Motor neuron (in vitro differentiated cells): ENCODE data around the gene TMEM132D. TPM values are rescaled to one million over a fixed set of nuclear protein-coding genes. Genes with fewer than 3 reads are reported as not detected.

Experiments
- ATAC-seq, 8 experiments: fragments of 200-7000 bp; cut with Tn5 transposase; replicated peaks in 6 of 8; 2 replicates each; pipeline ENCODE4 v1.8.0; 2021; ENCODE audit warnings: mild to moderate bottlenecking in 8 of 8, moderate library complexity in 8 of 8
- H3K27ac ChIP-seq, 2 donors: fragments of 250-450 bp; sonication (Bioruptor Pico); 2 replicates each; pipeline ENCODE4 v1.9.0; 2021; ENCODE audit warnings: antibody characterized with exemption in 2 of 2, mild to moderate bottlenecking in 2 of 2, moderate library complexity in 1 of 2
- H3K4me1 ChIP-seq, 2 donors: fragments of 250-450 bp; sonication (Bioruptor Pico); replicated peaks in 1 of 2; 2 replicates each; pipeline ENCODE4 v1.6.1; 2021; ENCODE audit warnings: antibody characterized with exemption in 2 of 2, mild to moderate bottlenecking in 2 of 2, moderate library complexity in 1 of 2
- H3K4me3 ChIP-seq, 5 donors: fragments of 250-450 bp; sonication (Bioruptor Pico); 2 replicates each; pipeline ENCODE4 v1.9.0; 2021; ENCODE audit warnings: antibody characterized with exemption in 5 of 5, mild to moderate bottlenecking in 5 of 5, moderate library complexity in 4 of 5
- WGBS, 10 experiments: fragments of 450-650 bp; shearing (Covaris generic); methylation state at CpG; one replicate each; pipeline ENCODE4 v1.0.0; 2022; 5-methylcytosine and 5-hydroxymethylcytosine counted together
- in situ Hi-C, 9 experiments: fragments of 400-800 bp; cut with MboI; loops; one replicate each; pipeline ENCODE4 v1.15.0; 2021; ENCODE audit warnings: low sequenced_read_pairs in 9 of 9, low pct_unique_long_range_greater_than_20kb in 2 of 9; ENCODE audit not compliant: unreplicated experiment in 9 of 9
- total RNA-seq, 8 experiments: library from RNA; unstranded; fragments of 300-600 nt; gene quantifications; 2 replicates each; pipeline versions ENCODE4 v1.2.3 to v1.2.4, GENCODE V29; 2022

The TMEM132D gene
- total RNA-seq, 8 experiments from 2014 or later, result 0.17 to 5.7 (median 1.5) TPM; not detected in 1

DNA sequence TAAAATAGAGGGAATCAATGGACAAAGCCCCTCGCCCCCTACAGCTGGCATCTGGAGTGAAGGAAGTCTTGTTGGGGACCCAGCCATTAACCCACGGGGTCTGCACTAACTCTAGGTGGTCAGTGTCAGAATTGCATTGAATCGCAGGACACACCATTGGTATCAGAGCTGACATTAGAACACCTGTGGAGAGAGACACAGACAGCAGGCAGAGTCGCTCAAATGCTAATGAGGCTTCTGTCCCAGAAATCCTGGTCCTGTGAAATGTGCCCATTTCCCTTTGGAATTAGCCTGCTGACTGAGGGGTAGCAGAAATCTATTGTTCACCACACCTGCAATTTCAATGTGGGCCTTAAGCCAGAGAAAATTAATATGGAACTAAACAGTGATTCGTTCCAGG lies 33.0 kb downstream of the TMEM132D start:
- WGBS, 10 experiments, result 5 to 90% (median 50%) methylated on average over 1 to 4 of the region's 5 CpGs; no CpG with 5 or more reads in 1 of the 10 experiments
- no peaks in the 10 kb centered on the region for H3K4me1 ChIP-seq
- no peak overlapping the region for H3K4me3 ChIP-seq
- in situ Hi-C loops, result no loop called here
- H3K27ac ChIP-seq, result no peak overlapping the region
- no peak for ATAC-seq

DNA sequence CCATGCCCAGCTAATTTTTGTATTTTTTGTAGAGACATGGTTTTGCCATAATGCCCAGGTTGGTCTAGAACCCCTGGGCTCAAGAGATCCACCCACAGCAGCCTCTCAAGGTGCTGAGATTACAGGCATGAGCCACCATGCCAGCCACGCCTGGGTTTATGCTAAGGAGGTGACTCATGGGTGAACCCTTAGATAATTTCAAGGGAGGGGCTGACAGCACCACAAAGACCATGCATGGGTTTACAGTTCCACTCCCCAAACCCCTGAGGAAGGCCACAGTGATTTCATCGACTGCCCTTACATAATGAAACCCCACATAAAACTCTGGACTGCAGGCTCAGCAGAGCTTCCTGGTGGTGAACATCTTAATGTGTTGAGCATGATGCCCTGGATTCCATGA lies 33.7 kb downstream of the TMEM132D start:
- WGBS, 10 experiments, result 20 to 80% (median 40%) methylated on average over 1 of the region's 2 CpGs; no CpG with 5 or more reads in 5 of the 10 experiments
- ATAC-seq, result peak in 3 of 8 experiments; percentile 61 to 81 (median 77)
- no peak overlapping the region for H3K4me3 ChIP-seq

DNA sequence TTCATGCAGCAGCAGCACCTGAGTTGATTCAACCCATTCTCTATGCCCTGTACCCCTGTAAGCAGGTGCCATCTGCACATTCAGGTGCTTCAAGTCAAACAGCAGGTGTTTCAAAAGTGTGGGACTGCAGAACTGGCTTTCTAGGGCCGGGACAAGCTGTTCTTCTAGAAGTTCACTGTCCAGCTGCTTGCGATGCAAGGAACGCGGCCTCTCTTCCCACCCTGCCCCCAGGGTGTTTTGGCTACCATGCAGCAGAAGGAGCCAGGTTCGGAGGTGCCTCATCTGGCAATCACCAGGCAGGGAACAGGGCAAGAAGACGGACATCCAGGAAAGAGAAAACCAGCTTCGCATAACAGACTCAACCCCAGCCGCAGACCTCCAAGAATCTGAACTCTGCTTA lies 35.2 kb downstream of the TMEM132D start:
- no peak overlapping the region for H3K27ac ChIP-seq
- no peak overlapping the region for H3K4me3 ChIP-seq
- H3K4me1 ChIP-seq, result no peaks in the 10 kb centered on the region
- ATAC-seq, result peak in 3 of 8 experiments; percentile 13 to 67 (median 38)
- in situ Hi-C loops, result no loop called here
- 0 to 75% (median 26%) methylated on average over 1 to 7 of the region's 8 CpGs; no CpG with 5 or more reads in 2 of the 10 experiments for WGBS, 10 experiments

More for the DNA sequence above, 33.7 kb downstream of the TMEM132D start:
- H3K4me1 ChIP-seq, result no peaks in the 10 kb centered on the region
- H3K27ac ChIP-seq, result no peak overlapping the region
- in situ Hi-C loops, result no loop called here

DNA sequence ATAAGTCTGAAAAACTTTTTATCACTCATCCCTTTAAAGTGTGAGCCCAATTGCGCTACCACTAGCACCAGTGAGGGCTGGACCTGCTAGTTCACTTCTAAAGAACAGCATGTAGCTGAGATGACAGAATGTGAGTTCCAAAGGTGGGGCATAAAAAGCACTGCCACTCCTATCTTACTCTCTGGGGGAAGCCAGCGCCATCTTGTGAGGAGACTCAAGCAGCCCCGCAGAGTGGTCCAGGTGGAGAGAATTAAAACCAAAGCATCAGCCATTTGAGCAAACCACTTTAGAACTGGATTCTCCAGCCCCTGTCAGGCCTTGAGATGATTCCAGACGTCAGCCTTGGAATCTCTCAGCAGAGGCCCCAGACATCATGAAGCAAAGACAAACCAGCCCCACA lies 39.9 kb downstream of the TMEM132D start:
- Histone ChIP-seq H3K4me1 (no peaks in the 10 kb centered on the region), H3K27ac (no peak overlapping the region), H3K4me3 (no peak overlapping the region)
- WGBS, 10 experiments, result 17 to 88% (median 80%) methylated on average over 1 to 4 of the region's 4 CpGs; no CpG with 5 or more reads in 4 of the 10 experiments
- ATAC-seq, result no peak
- in situ Hi-C loops, result no loop called here

DNA sequence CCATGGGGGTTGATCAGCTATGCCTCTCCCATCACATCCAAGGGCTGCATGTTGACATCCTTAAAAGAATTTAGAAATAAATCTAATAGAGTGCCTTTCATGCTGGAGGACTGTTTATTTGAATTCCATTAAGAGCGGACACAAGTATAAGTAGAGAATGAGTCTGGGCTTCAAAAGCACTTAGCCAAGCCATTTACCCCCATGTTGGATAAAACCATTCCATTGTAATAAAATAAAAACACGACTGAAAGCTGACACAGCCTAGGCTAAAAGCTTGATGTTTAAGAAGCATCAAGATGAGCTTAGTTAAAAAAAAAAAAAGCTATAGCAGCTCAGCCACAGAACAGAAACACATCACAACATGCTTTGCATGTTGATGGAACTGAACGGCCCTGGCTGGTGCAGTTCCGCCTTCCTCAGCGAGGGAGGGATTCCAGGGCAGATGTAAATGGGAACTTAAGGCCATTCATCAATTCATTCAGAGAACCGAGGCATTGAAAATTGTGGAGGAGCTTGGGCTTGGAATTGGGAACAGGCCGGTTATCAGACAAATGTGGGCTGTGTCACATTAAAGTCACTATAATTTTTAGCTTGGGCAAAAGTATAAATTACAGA lies 41.2 kb downstream of the TMEM132D start:
- 0 to 67% (median 27%) methylated on average over 1 to 7 of the region's 7 CpGs; no CpG with 5 or more reads in 1 of the 10 experiments for WGBS, 10 experiments
- no peaks in the 10 kb centered on the region for H3K4me1 ChIP-seq
- no peak overlapping the region for H3K4me3 ChIP-seq
- peak in 4 of 8 experiments; percentile 55 to 92 (median 85) for ATAC-seq
- in situ Hi-C loops, result no loop called here
- no peak overlapping the region for H3K27ac ChIP-seq

DNA sequence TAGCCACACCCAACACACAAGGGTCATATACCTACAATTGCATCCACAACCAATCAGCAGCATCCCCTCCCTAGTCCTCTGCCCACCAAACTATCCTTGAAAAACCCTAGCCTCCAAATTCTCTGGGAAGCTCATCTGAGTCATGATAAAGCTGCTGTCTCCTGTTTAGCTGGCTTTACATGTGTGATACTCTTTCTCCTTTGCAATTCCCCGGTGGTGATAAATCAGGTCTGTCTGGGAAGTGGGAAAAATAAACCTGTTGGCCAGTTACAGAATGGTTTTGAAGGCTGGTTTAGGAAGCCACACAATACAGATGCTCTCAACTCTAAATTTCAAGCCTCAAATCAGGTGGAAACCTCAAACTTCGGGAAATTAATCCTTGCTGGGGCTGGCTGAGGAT lies 41.9 kb downstream of the TMEM132D start:
- Histone ChIP-seq H3K4me3 (no peak overlapping the region), H3K4me1 (no peaks in the 10 kb centered on the region), H3K27ac (no peak overlapping the region)
- 0 to 100% (median 4%) methylated on average over 1 to 2 of the region's 2 CpGs; no CpG with 5 or more reads in 2 of the 10 experiments for WGBS, 10 experiments
- peak in 4 of 8 experiments; percentile 8 to 40 (median 15) for ATAC-seq
- in situ Hi-C loops, result no loop called here

DNA sequence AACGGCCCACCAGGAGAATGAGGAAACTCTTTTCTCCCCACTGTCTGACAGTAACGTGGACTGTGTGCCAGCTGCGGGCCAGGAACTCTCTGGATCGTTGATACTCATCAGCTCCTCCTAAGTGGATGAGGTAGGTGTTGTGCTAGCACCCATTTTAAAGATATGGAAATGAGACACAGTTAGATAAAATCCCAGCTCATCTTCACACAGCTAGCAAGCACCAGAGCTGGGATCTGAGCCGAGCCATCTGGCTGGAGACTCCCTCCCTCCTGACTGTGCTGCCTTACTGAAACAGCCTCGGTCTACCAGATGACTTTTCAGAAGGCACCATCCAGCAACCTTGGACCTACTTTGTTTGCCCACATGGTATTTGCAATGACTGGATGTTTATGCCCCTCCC lies 49.2 kb downstream of the TMEM132D start:
- Histone ChIP-seq H3K4me3 (no peak overlapping the region), H3K27ac (no peak overlapping the region), H3K4me1 (no peaks in the 10 kb centered on the region)
- 0 to 92% (median 28%) methylated on average over 1 to 5 of the region's 6 CpGs; no CpG with 5 or more reads in 2 of the 10 experiments for WGBS, 10 experiments
- peak in 3 of 8 experiments; percentile 17 to 58 (median 47) for ATAC-seq
- in situ Hi-C loops, result no loop called here

DNA sequence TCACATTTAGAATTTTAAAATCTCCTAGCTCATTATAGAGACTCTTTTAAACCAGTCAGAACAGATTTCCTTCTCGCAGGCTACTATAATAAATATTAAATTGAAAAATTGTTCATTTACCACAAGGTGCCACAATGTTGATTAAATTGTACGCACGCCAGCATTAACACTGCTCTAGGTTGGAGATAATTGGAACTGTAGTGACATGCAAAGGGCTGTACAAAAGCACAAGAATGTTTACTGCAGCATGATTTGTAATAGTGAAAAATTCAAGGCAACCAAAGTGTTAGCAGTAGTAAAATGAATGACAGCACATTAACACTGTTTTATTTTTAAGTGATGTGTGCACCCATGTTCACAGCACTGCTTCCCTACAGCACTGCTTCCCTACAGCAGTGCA lies 52.5 kb downstream of the TMEM132D start:
- Histone ChIP-seq H3K27ac (no peak overlapping the region), H3K4me3 (no peak overlapping the region), H3K4me1 (no peaks in the 10 kb centered on the region)
- ATAC-seq, result no peak
- 7 to 95% (median 49%) methylated on average over 1 to 3 of the region's 3 CpGs; no CpG with 5 or more reads in 1 of the 10 experiments for WGBS, 10 experiments
- in situ Hi-C loops, result no loop called here

DNA sequence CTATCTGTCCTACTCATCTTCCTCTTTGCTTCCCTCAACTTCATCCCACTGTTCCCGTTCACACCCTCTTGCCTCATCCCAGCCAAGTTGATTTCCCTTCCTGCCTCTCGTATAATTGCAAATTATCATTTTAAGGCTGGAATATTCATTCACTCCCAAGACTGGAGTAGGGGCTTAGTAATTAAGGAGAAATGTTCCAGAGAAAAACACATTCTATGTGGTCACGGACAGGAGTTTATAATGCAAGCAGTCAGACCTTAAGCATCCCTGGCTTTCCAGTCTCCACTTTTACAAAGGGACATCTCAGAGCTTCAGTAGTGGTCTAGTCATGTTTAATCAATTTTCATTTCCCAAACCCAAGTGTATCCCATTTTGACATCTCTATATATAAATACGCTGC lies 54.9 kb downstream of the TMEM132D start:
- Histone ChIP-seq H3K27ac (no peak overlapping the region), H3K4me1 (no peaks in the 10 kb centered on the region), H3K4me3 (no peak overlapping the region)
- ATAC-seq, result peak in 2 of 8 experiments; percentile 18 to 25
- in situ Hi-C loops, result no loop called here
- 0 to 83% (median 33%) methylated on average over 1 to 4 of the region's 4 CpGs for WGBS, 10 experiments

DNA sequence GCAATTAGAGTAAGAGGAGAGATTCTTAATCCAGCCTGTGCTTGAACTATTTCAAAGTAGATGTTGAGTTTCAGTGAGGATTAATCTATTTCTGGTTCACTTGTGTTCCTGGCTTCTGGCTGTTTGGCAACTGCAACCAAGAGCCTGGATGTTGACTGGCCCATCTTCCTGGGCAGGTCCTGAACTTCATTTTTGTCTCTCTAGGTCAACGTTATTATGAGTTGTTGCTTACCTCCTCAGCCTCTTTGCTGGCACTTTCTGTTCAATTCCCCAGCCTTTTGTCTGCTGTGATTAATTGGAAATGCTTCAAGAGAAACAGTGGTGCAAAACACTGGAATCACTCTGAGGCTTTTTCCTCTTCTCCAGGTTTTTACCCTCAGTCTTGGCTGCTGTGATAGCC lies 56.8 kb downstream of the TMEM132D start:
- in situ Hi-C loops, result no loop called here
- Histone ChIP-seq H3K4me3 (no peak overlapping the region), H3K4me1 (no peaks in the 10 kb centered on the region), H3K27ac (no peak overlapping the region)
- 27 to 88% (median 33%) methylated on average over 1 of the region's 1 CpG; no CpG with 5 or more reads in 7 of the 10 experiments for WGBS, 10 experiments
- ATAC-seq, result no peak

DNA sequence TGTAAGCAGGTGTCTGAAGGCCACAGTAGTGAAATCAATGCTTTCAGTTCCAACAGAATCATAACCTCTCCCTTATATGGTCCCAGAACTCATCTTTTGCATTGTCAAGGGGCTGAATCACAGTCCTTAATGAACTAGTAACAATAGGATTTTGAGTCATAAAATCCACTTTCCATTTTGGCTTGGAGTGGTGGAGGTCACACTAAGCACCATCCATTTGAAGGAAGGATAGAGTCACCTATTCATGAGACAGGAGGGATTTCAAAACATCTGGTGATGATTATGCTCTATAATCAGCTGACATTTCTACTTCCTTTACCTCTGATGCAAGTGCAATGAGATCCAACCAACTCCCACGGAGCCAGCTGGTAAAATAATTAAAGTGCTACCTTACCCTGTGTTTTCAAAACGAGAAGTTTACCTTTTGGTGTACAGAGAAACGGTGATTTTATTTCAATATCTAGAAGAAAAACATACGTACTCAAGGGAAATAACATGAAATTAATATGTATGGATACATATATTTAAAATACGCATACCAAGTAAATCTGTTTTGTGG lies 59.1 kb downstream of the TMEM132D start:
- Histone ChIP-seq H3K27ac (no peak overlapping the region), H3K4me1 (no peaks in the 10 kb centered on the region), H3K4me3 (no peak overlapping the region)
- peak in 2 of 8 experiments; percentile 67 to 70 for ATAC-seq
- 0 to 95% (median 22%) methylated on average over 1 to 5 of the region's 5 CpGs for WGBS, 10 experiments
- in situ Hi-C loops, result no loop called here

DNA sequence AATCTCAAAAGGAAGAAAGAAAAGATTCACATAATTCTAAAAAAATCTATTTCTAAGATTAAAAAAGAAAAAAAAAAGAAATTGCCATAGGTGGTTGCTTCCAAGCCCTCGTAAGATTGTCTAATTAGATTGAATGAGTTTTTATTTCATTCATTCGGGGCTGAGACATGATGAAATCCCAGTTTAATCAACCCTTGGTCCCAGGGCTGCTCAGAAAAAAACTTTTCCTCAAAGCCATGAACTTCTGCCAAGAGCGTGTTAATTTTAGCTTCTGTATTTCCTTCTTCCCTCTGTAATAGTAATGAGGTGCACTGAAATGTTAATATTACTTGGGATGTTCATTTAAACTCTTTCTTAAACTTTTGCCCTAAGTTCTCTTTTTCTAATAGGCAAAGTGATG lies 62.6 kb downstream of the TMEM132D start:
- H3K27ac ChIP-seq, result no peak overlapping the region
- no peak overlapping the region for H3K4me3 ChIP-seq
- 0 to 92% (median 40%) methylated on average over 1 to 3 of the region's 3 CpGs; no CpG with 5 or more reads in 1 of the 10 experiments for WGBS, 10 experiments
- in situ Hi-C loops, result no loop called here
- no peaks in the 10 kb centered on the region for H3K4me1 ChIP-seq
- ATAC-seq, result no peak

DNA sequence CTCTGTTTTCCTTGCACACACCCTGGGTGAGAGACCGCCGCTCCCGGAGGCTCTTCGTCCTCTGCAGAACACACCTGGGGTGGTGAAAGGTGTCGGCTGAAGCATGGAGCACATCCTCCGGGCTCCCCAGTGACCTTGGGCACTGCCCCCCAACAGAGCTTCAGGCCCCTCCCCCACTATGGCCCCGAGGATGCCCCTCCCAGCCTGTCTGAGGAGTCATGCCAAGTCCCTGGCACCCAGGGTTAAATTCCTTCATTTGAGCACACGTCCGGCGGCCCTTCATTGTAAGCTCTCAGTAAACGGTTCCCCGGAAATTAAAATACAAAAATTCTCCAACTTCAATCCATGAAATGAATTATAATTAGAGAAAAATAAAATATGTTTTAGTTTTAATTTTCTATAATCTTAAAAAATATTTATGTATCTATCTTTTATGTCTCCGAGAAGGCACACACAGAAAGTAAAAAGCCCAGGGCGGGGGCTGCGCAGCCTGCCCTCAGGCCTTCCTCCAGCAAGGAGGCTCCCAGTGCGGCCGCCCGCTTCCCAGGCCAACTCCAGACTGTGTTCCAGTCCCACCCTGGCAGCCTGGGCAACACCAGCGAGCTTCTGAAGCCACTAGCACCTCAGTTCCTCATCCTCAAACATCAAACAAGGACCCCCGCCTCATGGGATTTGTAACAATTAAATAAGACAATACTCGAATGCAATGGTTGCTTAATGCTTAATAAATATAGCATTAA lies 63.5 kb downstream of the TMEM132D start:
- Histone ChIP-seq H3K4me1 (no peaks in the 10 kb centered on the region), H3K27ac (no peak overlapping the region), H3K4me3 (no peak overlapping the region)
- ATAC-seq, result no peak
- 20 to 97% (median 55%) methylated on average over 1 to 14 of the region's 21 CpGs for WGBS, 10 experiments
- in situ Hi-C loops, result no loop called here
